GM20431 (cell line): Measurements from ENCODE around the gene SLC25A13.

Experiments used
- in situ Hi-C: fragments of 300-500 bp; cut with MseI, MboI; formaldehyde crosslinking; loops from one replicate; pipeline ENCODE4 v1.15.0; 2020; ENCODE audit warnings: low sequenced_read_pairs; ENCODE audit not compliant: unreplicated experiment

Gene SLC25A13

DNA sequence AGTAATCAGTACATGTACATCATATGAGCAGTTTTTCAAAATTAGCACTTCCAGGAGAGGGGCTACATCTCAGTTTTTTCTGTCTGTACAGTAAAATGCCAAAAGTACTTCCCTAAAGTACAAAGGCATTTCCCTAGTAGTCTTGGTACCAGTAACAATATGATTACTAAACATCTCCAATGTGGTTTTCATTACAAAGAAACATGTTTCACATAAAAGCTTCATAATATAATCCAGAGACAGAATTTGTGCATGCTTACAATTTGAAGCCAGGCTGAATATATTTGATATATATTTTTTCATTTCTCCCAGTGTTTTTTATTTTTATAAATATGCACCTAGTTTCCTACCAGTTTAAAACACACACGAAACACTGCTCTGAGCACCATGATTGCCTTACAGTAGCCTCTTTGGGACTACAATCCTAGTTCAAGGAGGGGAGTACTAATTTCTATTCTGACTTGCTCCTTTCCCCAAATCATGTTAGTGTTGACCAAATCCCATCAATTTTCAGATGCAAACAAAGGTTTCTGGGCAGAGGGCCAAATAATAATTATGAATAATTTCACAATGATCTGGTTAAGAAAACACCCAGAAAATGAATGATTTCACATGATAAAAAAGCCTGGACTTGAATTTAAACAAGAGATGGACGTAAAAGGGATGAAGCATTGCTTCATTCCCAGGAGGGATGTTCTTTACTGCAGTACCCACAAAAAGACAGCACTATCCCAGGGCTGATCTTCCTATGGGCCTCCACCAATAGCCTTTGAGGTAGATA, 201.3 kb downstream of the SLC25A13 start:
- in situ Hi-C loops: no loop called here

- in situ Hi-C loops: no loop called here
Measured at GRCh38 chr7:96118449-96119001, 203.4 kb downstream of the SLC25A13 start.

DNA sequence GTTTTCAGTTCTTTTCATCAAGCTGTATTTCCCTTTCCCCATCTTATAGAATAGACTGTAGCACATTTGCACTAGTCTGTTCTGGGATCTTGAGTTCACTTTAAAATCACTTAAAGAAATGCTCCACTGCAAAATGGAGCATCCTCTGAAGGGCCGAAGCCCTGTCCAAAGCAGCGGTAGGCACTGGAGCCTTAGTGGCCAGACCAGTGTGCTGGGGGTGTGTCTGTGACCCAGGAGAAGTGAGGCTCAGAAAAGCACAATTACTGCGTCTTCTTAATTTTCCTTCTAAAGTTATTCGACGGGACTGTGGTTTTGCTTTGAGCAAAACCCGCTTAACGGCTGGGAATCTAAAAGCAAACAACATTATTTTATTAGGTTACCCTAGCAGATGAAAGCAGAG, 205.7 kb downstream of the SLC25A13 start:
- in situ Hi-C loops: no loop called here

DNA sequence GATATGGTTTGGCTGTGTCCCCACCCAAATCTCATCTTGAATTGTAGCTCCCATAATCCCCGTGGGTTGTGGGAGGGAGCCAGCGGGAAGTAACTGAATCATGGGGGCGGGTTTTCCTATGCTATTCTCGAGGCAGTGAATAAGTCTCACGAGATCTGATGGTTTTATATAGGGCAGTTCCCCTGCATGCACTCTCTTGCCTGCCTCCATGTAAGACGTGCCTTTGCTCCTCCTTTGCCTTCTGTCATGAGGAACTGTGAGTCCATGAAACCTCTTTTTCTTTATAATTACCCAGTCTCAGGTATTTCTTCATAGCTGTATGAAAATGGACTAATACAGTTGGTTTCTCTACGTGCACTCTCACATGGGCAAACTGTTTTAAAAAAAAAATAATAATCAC, 207.7 kb downstream of the SLC25A13 start:
- in situ Hi-C loops: no loop called here

GRCh38 chr7:96111405-96111804, 210.5 kb downstream of the SLC25A13 start:
- in situ Hi-C loops: no loop called here

GRCh38 chr7:96104984-96105383, 216.9 kb downstream of the SLC25A13 start:
- in situ Hi-C loops: no loop called here

- in situ Hi-C loops: no loop called here
Measured at GRCh38 chr7:96102096-96102811, 219.6 kb downstream of the SLC25A13 start.

DNA sequence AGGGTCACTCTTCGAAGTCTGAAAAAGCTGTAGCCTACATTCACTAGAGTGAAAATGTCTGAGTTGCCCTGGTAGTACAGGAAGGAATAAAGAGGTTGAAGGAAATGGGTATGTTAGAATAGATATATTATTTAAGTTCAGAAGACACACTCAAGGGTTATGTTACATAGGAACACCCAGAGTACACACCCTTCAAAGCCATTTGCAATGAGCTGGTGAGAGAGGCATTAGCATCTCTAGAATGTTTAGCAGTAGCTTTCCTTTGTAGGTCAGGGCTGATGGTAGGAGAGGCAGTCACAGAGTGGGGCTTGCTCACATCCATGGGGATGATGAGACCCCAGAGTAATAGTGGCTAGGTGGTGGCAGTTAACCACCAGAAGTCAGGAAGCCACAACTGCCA, 221.2 kb downstream of the SLC25A13 start:
- in situ Hi-C loops: no loop called here

DNA sequence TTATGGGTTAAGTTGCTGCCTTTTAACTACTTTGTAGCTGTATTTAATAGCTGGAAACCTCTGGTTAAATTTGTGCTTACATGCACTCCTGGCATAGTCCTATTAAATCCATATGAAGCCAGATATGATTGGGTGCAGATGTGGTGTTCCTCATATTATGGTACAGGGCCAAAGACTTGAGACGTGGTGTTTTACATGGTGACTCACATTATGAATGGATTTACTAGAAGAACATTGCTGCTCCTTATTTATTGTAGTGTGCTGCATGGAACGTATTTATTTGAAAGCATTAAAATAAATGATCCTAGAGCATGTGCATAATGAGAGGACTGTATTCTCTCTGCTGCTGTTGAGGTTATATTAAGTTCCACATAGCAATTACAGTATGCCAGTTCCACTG, 224.1 kb downstream of the SLC25A13 start:
- in situ Hi-C loops: loop anchor here (25.0 kb wide), 1 partner anchor 939 kb away; no protein-coding TSS in a partner anchor

- in situ Hi-C loops: loop anchor here (25.0 kb wide), 1 partner anchor 944 kb away; no protein-coding TSS in a partner anchor
Measured at GRCh38 chr7:96093435-96093834, 228.5 kb downstream of the SLC25A13 start.

DNA sequence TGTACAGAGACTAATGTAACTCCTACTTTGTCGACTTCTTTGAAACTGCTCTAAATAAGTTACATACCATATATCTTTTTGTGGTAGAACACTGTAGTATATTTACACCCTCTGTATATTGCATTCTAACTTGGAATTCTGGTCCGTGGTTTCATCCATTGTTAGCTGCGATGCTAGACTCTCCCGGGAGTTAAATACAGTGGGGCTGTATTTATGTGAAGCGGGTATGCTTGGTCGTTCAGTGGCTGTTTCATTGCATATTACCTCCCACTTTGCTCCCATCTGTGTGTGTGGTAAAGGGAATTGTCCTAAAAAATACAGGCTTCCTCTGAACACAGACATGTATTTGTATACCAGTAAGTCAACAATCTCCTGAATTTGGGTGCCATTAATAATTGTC, 231.1 kb downstream of the SLC25A13 start:
- in situ Hi-C loops: loop anchor here (25.0 kb wide), 1 partner anchor 947 kb away; no protein-coding TSS in a partner anchor

GRCh38 chr7:96089511-96089910, 232.4 kb downstream of the SLC25A13 start:
- in situ Hi-C loops: loop anchor here (25.0 kb wide), 1 partner anchor 948 kb away; no protein-coding TSS in a partner anchor

DNA sequence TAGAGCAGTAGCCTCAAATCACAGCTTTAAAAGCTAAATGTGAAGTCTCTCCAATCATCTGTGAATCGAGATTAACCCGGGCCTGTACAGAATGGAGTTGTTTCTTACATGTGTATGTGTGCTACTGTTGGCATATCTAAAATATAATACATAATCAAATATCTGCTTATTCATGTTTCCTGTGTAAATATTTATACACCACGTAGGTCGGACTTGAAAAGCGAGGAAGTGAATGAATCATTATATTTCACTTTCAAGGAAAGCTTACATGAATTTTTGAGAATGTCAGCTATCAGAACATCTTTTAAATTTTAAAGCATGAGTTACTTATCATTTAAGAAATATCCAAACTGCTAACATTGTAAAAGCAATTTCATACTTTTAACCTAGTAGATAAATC, 233.3 kb downstream of the SLC25A13 start:
- in situ Hi-C loops: loop anchor here (25.0 kb wide), 1 partner anchor 949 kb away; no protein-coding TSS in a partner anchor

DNA sequence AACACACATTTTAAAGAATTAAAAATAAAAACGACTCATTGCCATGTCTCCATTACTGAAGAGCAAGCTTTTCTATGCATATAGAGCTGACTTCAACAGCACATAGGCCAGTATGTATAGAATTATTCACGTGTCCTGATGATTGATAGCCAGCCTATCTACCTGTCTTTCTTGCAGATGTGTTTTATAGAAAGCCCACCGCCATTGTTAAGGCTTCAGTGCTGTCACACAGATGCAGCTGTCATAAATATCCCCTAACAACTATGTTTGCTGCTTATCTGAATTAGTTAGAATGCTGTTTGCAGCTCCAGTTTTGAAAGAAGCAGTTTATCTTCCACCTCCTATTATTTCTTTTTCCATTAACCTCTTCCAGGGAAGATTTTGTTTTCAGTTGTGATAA, 235.9 kb downstream of the SLC25A13 start:
- in situ Hi-C loops: loop anchor here (25.0 kb wide), 1 partner anchor 951 kb away; no protein-coding TSS in a partner anchor

- in situ Hi-C loops: loop anchor here (25.0 kb wide), 1 partner anchor 952 kb away; no protein-coding TSS in a partner anchor
Measured at GRCh38 chr7:96084881-96085553, 236.9 kb downstream of the SLC25A13 start.

DNA sequence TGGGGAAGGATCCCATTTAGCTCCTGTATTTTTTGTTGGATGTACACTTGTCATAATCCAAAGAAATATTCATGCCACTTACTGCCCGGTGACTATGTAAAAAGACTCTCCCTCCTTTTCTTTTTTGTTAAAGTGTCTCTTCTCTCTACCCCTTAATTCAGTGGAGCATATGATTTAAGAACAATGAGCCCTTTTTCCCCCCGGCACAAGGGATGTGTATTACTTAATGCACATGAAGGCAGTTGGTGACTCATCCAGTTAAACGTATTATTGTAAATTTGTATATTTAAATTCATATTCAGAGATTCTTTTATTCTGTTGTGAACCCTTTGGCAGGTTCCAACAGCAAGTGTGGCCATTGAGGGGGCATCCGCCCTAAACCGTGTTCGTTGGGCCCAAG, 241.9 kb downstream of the SLC25A13 start:
- in situ Hi-C loops: loop anchor here (25.0 kb wide), 1 partner anchor 957 kb away; no protein-coding TSS in a partner anchor

DNA sequence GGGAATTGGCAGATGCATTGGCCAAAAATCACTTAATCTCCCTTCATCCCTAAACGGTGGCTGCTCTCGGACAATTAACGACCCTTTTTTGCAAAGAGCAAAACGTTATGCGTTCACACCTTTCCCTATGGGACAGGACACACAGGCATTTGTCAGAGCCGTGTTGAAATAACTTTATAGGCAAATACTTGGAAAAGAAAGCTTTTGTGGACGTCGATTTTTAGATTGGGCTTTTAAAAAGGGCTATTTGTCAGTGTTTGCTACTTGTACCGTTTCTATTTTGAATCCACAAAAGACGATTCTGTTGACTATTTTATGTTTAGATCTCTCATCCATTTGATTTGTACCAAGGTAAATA, 245.6 kb downstream of the SLC25A13 start:
- in situ Hi-C loops: loop anchor here (25.0 kb wide), 1 partner anchor 961 kb away; no protein-coding TSS in a partner anchor

- in situ Hi-C loops: loop anchor here (25.0 kb wide), 1 partner anchor 962 kb away; no protein-coding TSS in a partner anchor
Measured at GRCh38 chr7:96075510-96076349, 246.2 kb downstream of the SLC25A13 start.

- in situ Hi-C loops: loop anchor here (25.0 kb wide), 1 partner anchor 962 kb away; no protein-coding TSS in a partner anchor
Measured at GRCh38 chr7:96074871-96075270, 247.0 kb downstream of the SLC25A13 start.
